GM18526 (cell line): ENCODE data around the gene SPP2.

Source experiments
- POLR2A ChIP-seq: IDR thresholded peaks from 3 replicates; pipeline ENCODE4 v1.6.1; 2011; ENCODE audit not compliant: insufficient read length; ENCODE audit errors: extremely low read depth

The SPP2 gene

DNA sequence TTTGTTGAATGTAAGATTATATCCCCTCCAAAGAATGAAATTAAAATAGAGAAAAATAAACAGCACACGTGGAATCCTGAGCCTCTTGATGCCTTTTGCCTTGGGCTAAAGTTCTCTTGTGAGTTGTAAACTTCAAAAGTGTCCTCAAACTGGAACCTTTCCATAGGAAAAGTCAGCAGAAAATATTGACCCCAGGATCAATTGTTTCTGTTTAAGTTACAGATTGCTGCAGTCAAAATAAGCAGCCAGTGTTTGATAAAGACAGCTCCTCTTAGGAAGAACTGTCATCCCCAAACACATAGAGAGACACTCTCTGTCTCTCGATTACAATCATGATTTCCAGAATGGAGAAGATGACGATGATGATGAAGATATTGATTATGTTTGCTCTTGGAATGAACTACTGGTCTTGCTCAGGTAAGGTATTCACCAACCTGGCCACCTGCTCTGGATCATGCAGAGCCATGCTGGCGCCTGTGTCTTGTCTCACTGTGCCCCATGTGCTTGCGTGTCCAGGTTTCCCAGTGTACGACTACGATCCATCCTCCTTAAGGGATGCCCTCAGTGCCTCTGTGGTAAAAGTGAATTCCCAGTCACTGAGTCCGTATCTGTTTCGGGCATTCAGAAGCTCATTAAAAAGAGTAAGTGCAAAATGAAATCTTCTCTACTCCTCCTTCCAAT is at the start of gene SPP2:
SPP2 (plus strand) TSS at position 248 of the 681 bp plus-strand sequence; CDS start at position 333, 85 bp downstream.
- TF ChIP-seq POLR2A = no peak

DNA sequence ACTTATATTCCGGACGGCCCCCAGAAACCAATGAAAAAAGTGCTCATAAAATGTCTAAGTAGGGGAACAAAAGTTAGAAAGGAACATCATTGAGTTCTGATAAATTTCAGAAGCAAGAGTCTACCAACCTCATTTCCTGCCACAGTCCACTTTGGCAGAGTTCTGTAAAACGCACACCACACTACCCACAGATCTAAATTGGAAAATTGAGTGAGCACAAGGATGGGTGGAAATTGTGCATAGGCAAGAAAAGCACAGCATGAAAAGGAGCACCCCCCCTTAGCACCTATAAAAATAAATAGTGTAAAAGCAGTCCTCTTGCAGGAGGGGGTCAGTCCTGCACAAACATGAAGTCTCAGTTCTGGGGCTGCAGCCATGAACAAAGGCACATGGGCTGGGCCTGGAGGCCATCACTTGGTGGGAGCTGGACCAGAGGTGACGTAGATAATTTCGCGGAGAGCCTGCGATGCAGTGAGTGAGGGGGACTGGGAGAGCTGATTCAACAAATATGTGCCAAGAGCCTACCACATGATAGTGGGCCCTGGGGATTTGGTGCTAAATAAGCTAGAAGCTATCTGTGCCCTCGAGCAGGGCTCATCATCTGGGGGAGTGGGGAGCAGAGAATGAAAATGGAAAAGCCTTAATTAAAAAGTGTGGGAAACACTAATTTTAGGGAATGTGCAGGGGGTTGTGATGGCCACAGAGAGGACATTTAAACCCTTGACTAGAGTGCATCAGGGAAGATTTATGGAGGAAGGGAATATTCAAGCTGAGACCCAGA is 48.9 kb upstream of the SPP2 start:
- no peak for TF ChIP-seq POLR2A

GRCh38 chr2:234002281-234002680 is 48.2 kb upstream of the SPP2 start:
- no peak for TF ChIP-seq POLR2A

- TF ChIP-seq POLR2A = no peak
Measured at GRCh38 chr2:234003972-234004617, 46.4 kb upstream of the SPP2 start.

DNA sequence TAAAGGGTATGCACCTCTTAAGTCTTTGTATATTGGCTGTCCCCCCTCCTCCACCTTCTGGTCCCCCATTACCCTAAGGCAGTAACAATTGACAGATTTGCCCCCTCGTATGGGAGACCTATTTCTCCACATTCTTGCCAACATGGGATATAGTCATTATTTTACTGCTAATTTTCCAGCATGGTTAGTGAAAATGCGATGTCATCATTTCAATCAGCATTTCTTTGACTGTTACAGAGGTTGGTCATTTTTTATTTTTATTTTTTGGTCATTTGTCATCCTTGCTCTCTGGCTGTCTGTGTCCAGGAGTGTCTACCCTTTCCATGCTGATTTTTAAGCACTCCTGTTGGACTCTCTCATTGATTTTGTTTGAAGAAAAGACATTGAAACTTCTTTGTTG is 45.4 kb upstream of the SPP2 start:
- TF ChIP-seq POLR2A = no peak

DNA sequence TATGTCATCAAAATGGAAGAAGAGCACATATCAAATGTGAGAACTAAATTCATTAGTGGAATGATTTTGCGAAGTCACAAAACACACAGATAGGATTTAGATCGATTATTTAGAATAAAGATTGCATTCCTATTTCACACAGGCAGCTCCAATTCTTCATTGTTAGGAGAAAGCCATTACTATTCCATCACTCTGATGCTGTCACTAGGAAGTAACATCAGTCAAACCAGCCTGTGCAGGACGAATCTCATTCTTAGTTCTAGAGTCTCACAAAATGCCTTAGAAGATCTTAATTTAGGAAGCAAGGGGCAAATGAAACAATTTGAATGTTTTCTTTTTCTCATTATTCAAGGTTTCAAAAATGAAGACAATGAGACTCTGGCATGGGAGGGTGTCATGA is 44.0 kb upstream of the SPP2 start:
- TF ChIP-seq POLR2A = no peak

- no peak for TF ChIP-seq POLR2A
Measured at GRCh38 chr2:234014427-234014826, 36.1 kb upstream of the SPP2 start.

DNA sequence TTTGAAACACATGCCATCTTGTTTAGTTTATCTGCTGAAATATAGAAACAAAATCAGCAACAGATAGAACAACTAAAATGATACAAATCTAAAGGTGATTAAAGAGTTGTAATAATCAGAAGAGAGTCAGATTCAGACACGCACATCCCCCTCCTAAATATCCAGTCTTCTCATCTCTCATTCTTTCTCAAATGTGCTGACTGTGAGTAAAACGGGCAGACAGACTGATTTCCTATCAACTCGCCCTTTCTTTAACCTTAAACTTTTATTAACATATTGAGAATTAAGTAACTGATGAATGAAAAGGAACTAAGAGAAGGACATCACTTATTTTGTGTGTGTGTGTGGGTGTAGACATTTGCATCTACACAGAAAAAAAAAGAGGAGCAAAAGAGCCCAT is 34.6 kb upstream of the SPP2 start:
- no peak for TF ChIP-seq POLR2A

DNA sequence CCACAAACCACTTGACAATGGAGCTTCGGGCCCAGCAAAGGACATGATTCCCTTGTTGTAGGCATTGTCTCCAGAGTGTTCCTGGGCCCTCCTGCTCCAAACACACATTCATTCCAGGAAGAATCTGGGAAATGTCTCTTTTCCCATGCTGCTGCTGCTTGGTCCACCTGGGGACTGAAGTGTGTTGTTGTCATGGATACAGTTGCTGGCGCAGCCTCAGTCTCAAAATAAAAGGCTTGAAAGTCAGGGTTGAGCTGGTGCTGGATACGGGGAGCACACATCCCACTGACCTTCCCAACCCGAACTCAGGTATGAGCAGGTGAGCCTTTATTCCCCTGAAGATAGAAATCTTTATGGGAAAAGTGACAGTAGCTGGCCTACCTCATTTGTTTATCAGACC is 30.6 kb upstream of the SPP2 start:
- no peak for TF ChIP-seq POLR2A

- TF ChIP-seq POLR2A = no peak
Measured at GRCh38 chr2:234020332-234020731, 30.2 kb upstream of the SPP2 start.

- no peak for TF ChIP-seq POLR2A
Measured at GRCh38 chr2:234022424-234022823, 28.1 kb upstream of the SPP2 start.

- no peak for TF ChIP-seq POLR2A
Measured at GRCh38 chr2:234024304-234024703, 26.2 kb upstream of the SPP2 start.

- no peak for TF ChIP-seq POLR2A
Measured at GRCh38 chr2:234025466-234025865, 25.0 kb upstream of the SPP2 start.

GRCh38 chr2:234025891-234026401 is 24.6 kb upstream of the SPP2 start:
- no peak for TF ChIP-seq POLR2A

DNA sequence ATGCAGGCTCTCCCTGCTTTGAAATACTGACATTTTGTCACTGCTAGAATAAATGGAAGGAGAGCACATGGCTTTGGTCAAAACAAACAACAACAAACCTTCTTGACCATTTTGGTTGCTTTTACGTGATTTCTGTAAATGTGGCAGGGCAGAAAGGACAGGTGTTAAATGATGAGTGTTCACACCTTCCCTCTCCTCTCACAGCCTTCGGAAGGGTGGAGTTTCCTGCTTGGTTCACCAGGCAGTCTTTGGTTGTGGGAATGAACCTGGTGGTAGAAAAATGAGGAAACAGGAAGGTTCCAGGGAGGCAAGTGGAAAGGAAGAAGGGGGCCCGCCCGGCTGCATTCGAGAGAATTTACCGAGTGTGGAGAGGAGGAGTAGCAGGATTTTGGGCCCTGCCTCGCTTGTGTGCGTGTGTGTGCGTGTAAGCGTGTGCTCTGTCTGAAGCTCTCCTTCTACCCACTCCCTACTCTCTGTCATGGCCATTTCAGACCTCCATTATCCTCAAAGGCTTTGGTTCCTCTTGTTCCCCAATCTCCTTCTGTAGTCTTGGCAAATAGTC is 23.7 kb upstream of the SPP2 start:
- TF ChIP-seq POLR2A = no peak

DNA sequence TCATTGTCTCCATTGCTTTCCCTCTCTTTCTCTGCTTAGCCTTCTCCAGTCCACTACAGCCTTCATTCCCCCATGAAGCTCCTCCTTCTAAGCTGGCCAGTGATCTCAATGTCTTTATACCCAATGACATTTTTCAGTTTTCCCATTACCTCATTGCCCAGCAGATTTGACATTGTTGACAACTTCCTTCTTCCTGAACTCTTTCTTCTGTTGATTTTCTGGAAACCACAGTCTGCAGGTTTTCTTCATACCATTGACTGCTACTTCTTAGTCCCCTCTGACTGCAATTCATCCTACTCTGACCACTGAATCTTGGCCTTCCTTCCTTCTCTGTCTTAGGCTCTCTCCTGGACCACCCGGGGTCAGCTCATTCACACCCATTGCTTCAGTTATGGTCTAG is 22.9 kb upstream of the SPP2 start:
- TF ChIP-seq POLR2A = no peak
